Body of pancreas (tissue), 4 donors: ENCODE data around the gene WDR12.

Source experiments
- CTCF ChIP-seq, 7 experiments: fragments of 450-650 bp in 4 of 7; fragments of 200-600 bp in 3 of 7; sonication (generic) in 3 of 7; IDR thresholded peaks; one replicate each; pipeline ENCODE4 v1.5.1; 2016 to 2019; ENCODE audit warnings: antibody characterized with exemption in 7 of 7
- POLR2A ChIP-seq, 3 donors: fragments of 450-650 bp; IDR thresholded peaks; one replicate each; pipeline ENCODE4 v1.6.1; 2016; ENCODE audit warnings: antibody characterized with exemption in 3 of 3, mild to moderate bottlenecking in 2 of 3

DNA sequence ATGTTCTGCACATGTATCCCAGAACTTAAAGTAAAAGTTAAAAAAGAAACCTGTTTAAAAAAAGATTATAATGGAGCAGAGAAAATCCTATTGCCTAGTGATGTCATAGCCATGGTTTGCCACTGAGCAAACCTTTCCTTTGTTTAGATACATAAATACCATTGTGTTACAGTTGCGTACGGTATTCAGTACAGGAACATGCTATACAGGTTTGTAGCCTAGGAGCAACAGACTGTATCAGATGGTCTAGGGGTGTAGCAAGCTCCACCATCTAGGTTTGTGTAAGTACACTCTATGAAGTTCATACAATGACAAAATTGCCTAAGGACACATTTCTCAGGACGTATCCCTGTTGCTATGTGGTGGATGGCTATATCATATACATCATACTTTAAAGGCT, 52.9 kb downstream of the WDR12 start:
- TF ChIP-seq POLR2A (IDR thresholded peaks at IDR 0.05) (no peak), CTCF (IDR thresholded peaks at IDR 0.05) (no peak)
